HG02678 (cell line): ENCODE data around the gene FCGR2B.
"Not testable (repeated sequence)": the region's sequence is repeated elsewhere in the genome, so short reads cannot be mapped to it uniquely, and the experiment has no call there.

Source experiments
- ATAC-seq: cut with Tn5 transposase; IDR thresholded peaks from one replicate; pipeline ENCODE4 v1.9.1; 2021; ENCODE audit warnings: mild to moderate bottlenecking, moderate library complexity; ENCODE audit not compliant: unreplicated experiment

The FCGR2B gene

GRCh38 chr1:161662684-161663339, at the start of gene FCGR2B:
Gene FCGR2B (plus strand): TSS chr1:161663143. CDS start chr1:161663242, 99 bp downstream.
- ATAC-seq, result peak; percentile 73

DNA sequence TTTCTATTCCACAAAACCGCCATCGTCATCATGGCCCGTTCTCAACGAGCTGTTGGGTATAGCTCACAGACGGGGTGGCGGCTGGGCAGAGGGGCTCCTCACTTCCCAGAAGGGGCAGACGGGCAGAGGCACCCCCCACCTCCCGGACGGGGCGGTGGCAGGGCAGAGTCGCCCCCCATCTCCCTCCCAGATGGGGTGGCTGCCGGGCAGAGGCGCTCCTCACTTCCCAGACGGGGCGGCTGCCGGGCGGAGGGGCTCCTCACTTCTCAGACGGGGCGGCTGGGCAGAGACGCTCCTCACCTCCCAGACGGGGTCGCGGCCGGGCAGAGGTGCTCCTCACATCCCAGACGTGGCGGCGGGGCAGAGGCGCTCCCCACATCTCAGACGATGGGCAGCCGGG, 46.5 kb upstream of the FCGR2B start:
- ATAC-seq, result not testable (repeated sequence)

GRCh38 chr1:161618517-161618916, 44.4 kb upstream of the FCGR2B start:
- ATAC-seq, result not testable (repeated sequence)

DNA sequence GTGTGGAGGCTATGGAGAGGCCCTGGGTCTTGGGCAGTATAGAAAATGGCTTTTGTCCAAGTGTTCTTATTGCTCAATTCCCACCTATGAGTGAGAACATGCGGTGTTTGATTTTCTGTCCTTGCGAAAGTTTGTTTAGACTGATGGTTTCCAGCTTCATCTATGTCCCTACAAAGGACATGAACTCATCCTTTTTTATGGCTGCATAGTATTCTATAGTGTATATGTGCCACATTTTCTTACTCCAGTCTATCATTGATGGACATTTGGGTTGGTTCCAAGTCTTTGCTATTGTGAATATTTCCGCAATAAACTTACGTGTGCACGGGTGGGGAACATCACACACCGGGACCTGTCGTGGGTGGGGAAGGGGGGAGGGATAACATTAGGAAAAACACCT, 42.5 kb upstream of the FCGR2B start:
- not testable (repeated sequence) for ATAC-seq

DNA sequence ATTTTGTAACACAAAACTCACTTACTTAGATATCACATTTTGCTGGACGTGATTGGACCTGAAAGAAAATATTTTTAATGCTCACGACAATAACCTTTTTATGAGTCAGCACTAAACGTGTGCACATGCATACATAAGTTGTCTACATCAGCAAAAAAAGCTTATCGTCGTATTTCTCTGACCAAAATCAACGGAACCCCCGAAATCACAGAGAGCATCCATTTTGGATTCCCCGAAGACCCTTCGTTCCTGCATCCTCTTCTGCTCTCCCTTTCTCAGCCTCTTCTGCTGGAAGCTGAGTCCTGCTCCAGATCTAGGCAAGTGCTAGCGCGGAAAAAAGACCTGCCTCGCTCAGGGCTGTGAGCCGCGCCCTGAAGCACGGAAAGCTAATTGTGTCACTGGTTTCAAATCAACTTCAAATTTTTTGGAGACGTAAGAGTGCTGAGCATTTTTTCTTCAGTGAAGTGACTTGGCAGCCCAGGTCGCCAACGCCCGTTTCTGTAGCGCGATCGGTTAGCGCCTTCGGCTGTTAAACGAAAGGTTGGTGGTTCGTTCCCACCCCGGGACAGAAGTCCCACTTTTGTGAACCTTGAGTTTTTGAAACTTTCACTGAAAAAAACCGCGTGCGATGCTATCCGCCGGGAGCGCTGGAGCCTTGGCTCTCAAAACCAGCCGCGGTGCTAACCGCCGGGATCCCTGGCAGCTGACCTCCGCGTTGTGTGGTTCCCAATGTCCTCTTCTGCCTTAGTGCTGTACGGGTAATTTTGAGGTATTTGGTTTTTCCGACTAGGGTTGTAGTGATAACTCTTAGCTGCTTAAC, 41.6 kb upstream of the FCGR2B start:
- ATAC-seq, result peak; percentile 44

GRCh38 chr1:161622054-161622453, 40.9 kb upstream of the FCGR2B start:
- peak; percentile 26 for ATAC-seq

GRCh38 chr1:161623401-161624051, 39.4 kb upstream of the FCGR2B start:
- ATAC-seq, result peak; percentile 34

DNA sequence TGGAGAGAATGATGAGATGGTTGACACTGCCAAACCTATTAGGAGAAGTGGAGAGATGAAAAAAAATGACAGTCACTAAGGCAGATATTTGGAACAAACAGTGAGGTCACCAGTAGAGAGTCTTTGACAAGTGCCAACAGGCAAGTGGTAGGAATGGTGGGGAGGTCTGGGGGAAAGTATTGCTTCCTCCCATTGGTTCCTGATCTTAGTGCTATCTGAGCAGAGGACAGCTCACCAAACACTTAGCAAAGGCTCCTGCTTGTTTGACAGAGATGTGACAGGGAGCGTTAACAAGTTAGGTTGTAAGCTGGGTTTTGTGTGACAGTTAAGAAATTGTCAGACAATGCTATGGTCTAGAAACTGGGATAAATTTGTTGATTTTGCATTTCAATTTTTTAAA, 38.3 kb upstream of the FCGR2B start:
- not testable (repeated sequence) for ATAC-seq

DNA sequence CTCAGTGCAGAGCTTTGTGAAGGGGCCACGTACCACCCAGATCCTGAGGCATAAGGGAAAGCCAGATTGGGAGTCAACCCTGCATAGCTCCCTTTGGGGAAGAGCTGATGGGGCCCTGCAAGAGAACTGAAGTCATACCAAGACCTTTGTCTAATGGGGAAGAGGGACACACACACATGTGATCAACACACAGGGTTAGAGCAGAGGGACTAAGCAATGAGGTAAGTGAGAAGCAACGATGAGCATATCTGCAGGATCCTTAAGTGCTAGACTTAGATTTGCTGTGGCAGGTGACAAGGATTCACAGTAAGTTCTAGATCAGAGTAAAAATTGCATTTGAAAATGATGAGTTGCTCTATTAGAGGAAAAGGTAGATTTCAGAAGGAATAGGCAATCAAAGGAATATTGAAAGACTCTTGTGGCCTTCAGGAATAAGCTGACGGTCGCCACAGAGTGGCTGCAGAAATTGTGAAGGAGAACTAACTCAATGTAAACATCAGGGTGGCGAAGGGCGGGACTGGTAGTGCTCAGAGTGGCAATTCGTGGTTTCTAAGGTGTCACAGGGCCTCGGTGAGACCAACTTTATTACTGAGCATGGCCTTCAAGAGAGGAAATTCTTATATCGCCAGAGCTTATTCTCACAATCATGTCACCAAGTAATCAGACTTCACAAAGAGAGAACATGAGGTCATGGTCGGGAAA, 36.3 kb upstream of the FCGR2B start:
- ATAC-seq, result not testable (repeated sequence)

- not testable (repeated sequence) for ATAC-seq
These were observed 32.7 kb upstream of the FCGR2B start for GRCh38 chr1:161630128-161630742.

DNA sequence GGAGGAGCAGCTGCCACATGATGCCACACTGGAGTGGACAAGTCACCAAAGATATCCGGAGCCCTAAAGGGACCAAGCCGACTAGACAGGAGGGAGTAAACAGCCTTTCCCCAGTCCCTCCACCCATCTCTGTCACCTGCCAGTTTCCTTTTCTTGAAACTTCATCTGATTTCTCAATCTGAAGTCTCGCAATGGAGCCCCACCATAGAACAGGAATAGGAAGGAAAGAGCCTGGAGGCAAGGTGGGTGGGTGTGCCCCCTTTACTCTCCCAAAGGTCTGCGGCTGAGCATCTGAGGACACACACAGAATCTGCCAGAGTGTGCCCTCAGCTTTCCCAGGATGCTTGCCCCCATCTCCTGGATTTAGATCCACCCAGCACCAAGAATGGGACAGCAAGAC, 31.9 kb upstream of the FCGR2B start, which contains the start of gene FCGR3B:
TSS of gene FCGR3B (minus strand) at position 101 of the 400 bp plus-strand sequence. CDS start at position 19, 82 bp downstream.
- no peak for ATAC-seq

GRCh38 chr1:161634993-161635392, 27.9 kb upstream of the FCGR2B start:
- not testable (repeated sequence) for ATAC-seq

DNA sequence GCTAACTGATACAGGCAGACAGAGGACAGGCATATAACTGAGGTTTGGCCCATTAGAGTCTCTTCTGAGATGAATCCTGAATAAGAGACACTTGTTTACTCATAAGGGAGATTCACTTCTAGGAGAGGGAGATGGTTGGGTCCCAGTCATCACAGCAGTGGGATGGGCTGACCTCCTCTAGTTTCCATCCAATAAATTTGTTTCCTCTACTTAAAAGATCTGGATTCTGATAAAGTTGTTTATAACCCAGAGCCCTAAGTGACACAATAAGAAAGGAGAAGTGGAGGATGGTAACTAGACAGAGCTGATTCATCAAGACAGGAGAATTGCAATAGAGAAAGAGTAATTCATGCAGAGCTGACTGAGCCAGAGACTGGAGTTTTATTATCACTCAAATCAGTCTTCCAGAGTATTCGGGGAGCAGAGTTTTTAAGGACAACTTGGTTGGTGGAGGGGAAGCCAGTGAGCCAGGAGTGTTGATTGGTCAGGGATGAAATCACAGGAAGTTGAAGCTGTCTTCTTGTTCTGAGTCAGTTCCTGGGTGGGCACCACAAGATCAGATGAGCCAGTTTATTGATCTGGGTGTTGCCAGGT, 26.7 kb upstream of the FCGR2B start:
- not testable (repeated sequence) for ATAC-seq

DNA sequence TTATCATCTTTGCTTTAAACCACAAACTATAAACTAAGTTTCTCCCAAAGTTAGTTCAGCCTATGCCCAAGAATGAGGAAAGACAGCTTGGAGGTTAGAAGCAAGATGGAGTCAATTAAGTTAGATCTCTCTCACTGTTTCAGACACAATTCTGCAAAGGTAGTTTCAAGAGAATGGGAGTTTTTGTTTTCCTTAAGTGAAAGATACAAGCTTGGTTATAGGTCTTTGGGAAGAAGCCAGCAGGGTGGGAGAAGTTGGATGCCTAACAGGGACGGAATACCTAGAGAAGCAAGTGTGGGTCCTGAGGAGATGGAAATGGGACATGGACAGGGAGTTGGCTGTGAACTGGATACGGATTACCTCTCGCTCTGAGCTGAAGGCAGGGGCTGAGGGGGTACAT, 26.0 kb upstream of the FCGR2B start:
- ATAC-seq, result not testable (repeated sequence)

- not testable (repeated sequence) for ATAC-seq
These were observed 24.5 kb upstream of the FCGR2B start for GRCh38 chr1:161638251-161638993.

DNA sequence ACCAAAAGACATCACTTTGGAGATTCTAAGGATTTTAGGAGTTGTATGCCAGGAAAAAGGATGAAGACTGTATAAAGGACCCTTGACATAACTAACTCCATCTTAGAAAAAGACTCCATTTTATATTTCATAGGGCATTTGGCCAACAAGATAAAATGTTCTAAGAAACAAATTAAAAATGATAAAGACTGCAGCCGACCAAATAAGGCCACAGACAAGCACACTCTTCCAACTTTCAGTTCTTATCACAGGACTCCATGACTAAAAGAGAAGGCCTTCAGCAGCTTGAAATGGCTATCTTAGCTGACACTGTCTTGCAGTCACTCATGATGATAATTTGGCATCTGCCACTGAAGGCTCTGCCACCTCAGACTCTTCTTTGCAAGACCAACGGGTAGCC, 23.7 kb upstream of the FCGR2B start:
- ATAC-seq, result not testable (repeated sequence)

DNA sequence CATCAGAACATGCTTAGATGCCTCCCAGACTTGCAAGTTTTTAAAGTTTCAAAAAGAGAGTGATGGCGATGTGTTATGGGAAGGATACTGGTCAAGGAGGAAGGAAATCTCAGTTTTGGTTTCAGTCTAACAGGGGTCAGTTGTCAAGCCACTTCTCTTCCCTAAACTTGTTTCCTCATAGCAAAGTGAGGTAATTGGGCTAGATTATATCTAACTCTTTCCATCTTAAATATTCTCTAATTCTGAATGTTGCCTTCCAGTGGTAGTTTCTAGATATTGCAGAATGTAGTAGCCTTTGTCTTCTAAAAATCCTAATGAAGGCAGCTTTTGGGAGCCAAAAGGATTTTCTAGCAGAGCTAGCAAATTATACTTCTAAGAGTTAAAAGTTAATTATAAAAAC, 20.2 kb upstream of the FCGR2B start:
- not testable (repeated sequence) for ATAC-seq

DNA sequence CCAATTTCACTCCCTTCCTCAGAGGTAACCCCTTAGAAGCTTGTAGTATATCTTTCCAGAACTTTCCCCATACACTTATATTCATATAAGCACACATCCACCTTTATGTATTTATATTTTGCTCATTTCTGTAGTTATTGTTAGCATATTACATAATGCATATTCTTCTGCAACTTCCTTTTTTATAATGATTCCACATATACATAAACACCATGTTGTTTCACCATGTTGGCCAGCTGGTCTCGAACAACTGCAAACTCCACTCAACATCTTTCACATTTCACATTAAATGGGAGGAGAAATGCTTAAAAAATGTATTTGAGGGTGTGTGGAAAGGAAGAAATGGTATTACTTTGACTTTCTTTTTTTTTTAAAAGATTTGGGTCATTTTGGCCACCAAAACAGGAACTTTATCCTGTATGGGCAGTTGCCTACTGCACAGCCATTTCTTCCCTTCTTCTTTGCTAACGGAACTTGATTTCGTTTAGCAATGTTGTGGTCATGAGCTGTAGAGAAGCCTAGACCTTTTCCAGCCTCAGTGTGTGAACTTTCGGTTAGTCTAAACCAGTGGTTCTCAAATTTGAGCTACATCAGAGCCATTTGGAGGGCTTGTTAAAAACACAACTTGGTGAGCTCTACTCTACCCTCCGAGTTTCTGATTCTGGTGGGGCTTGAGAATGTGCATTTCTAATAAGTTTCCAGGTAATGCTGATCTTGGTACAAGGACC, 19.3 kb upstream of the FCGR2B start:
- ATAC-seq, result not testable (repeated sequence)

DNA sequence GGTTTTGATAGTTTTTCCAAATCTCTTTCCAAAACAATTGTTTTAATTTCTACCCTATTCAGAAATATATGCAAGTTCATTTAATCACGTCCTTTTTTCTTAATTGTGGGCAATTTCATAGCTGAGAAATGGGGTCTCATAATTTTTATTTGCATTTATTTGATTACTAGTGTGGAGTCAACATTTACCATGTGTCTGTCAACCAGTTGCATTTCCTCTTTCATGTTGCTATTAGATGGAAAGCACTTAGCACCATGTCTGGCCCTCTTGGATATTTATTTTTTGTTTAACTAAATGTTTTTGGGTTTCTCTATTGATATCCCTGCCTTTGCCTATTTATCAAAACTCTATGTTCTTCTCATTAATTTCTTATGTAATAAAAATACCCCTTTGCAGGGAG, 18.1 kb upstream of the FCGR2B start:
- ATAC-seq, result not testable (repeated sequence)
